Cardiac fibroblast (primary cell): ENCODE results near the gene RRAGD.

Source experiments
- DNase-seq, 2 donors: peaks; one replicate each; pipeline versions ENCODE4 v3.0.0 to v3.0.0-alpha.2; 2010; ENCODE audit warnings: low read depth in 2 of 2
- H3K4me3 ChIP-seq, 2 donors: replicated peaks in 1 of 2; 1 replicate in 1 of 2; 2 replicates in 1 of 2; pipeline ENCODE4 v1.5.1; 2011; ENCODE audit warnings: low read depth in 2 of 2, low read length in 2 of 2, mild to moderate bottlenecking in 2 of 2, moderate library complexity in 1 of 2
- CTCF ChIP-seq: IDR thresholded peaks from one replicate; pipeline ENCODE4 v1.5.1; 2011; ENCODE audit warnings: low read depth, mild to moderate bottlenecking, low read length, inconsistent platforms

RRAGD gene

GRCh38 chr6:89350281-89350966 is 61.6 kb downstream of the RRAGD start:
- peak overlapping the region in 1 of 2 donors; percentile 37 for H3K4me3 ChIP-seq
- no peak for TF ChIP-seq CTCF
- DNase-seq, result peak; percentile 58 to 70

DNA sequence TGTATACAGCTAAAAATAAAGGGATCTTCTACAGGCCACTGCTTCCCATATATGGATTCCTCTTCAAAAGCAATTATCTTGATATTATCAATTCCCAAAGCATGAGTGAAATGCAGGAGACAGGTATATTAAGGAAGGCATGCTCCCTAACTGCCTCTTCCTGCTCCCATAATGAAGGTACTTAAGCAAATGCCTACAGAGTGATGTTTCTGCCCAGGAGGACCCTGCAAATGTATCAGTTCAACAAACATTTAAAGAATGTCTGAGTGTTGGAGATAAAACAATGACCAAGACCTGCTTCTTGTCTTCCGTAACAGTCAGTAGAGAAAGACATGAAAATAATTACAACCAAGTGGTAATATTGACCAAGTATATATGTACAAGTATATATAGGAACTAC is 63.7 kb downstream of the RRAGD start:
- H3K4me3 ChIP-seq, result no peak overlapping the region
- TF ChIP-seq CTCF, result no peak
- peak in 1 of 2 donors; percentile 52 for DNase-seq

DNA sequence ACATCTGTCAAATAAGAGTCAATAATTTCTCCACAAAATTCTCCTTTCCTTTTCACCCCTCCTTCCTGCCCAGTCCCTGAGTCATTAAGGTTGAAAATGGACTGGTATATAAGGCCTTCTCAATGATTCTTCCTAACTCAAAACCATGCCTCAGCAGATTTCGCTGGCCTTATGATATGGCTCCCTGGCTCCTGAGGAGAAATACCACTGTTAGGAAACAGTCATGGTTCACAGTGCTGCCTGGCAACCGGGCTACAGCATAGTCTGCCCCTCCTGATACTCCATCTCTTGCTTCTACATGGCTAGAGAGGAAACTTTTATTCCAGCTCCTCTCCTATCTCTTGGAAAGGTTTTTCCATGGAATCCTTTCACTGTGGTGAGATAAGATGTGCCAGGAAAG is 64.2 kb downstream of the RRAGD start:
- TF ChIP-seq CTCF, result no peak
- H3K4me3 ChIP-seq, result no peak overlapping the region
- peak in 1 of 2 donors; percentile 49 for DNase-seq

- H3K4me3 ChIP-seq, result no peak overlapping the region
- no peak for DNase-seq
- no peak for TF ChIP-seq CTCF
These were observed 65.6 kb downstream of the RRAGD start for GRCh38 chr6:89346433-89346832.

- no peak for DNase-seq
- no peak for TF ChIP-seq CTCF
- H3K4me3 ChIP-seq, result no peak overlapping the region
These were observed 72.5 kb downstream of the RRAGD start for GRCh38 chr6:89339565-89339964.

- no peak overlapping the region for H3K4me3 ChIP-seq
- no peak for TF ChIP-seq CTCF
- DNase-seq, result no peak
These were observed 76.9 kb downstream of the RRAGD start for GRCh38 chr6:89335164-89335563.

- H3K4me3 ChIP-seq, result no peak overlapping the region
- DNase-seq, result no peak
- no peak for TF ChIP-seq CTCF
These were observed 81.2 kb downstream of the RRAGD start for GRCh38 chr6:89330910-89331309.
